AG04449 (cell line): Measurements from ENCODE around the gene KRTAP3-2.
A peak's percentile ranks its signal among the peaks of the same experiment; 100 is the strongest.

ENCODE experiments used
- CTCF ChIA-PET: fragments of 350-600 bp; formaldehyde crosslinking; extraction: SDS; loops from one replicate; lab custom pipeline; 2021; ENCODE audit warnings: antibody characterized with exemption; lab: Yijun Ruan, JAX
- POLR2A ChIA-PET: fragments of 400-600, 350-600 bp; formaldehyde crosslinking; extraction: SDS; loops from one replicate; lab custom pipeline; 2020; ENCODE audit warnings: antibody characterized with exemption, inconsistent platforms; lab: Yijun Ruan, JAX
- DNase-seq: peaks from one replicate; pipeline ENCODE4 v3.0.0-alpha.2; 2010; ENCODE audit warnings: low read depth, low spot score
- H3K4me3 ChIP-seq: 2 replicates; pipeline ENCODE4 v1.5.1; 2011; ENCODE audit warnings: low read depth, mild to moderate bottlenecking, control low read depth, low read length
- CTCF ChIP-seq: IDR thresholded peaks from one replicate; pipeline ENCODE4 v1.5.1; 2011; ENCODE audit warnings: mild to moderate bottlenecking, moderate library complexity, low read length, control low read depth, inconsistent platforms; ENCODE audit not compliant: insufficient read depth; ENCODE audit errors: missing control alignments

KRTAP3-2 gene

GRCh38 chr17:41029633-41030245 is 30.0 kb upstream of the KRTAP3-2 start, which contains the start of gene KRTAP1-4:
KRTAP1-4 (minus strand) TSS chr17:41030195; CDS start chr17:41030078, 117 bp downstream.
- ChIA-PET CTCF (interaction anchor here (1.1 to 2.1 kb wide), 6 partner anchors 9 to 519 kb away, joined by 4 to 10 read pairs (median 4); no protein-coding TSS in a partner anchor), POLR2A (no interaction called here)
- TF ChIP-seq CTCF = no peak
- no peak for DNase-seq
- H3K4me3 ChIP-seq = no peak within 1 kb of the TSS

GRCh38 chr17:41026715-41027471 is 27.2 kb upstream of the KRTAP3-2 start, which contains the start of gene KRTAP1-5:
KRTAP1-5 (minus strand) TSS chr17:41027208; CDS start chr17:41027155, 53 bp downstream.
- POLR2A ChIA-PET = interaction anchor here (1.1 to 1.5 kb wide), 2 partner anchors 10 to 469 kb away, joined by 3 read pairs; no protein-coding TSS in a partner anchor

GRCh38 chr17:41024697-41025096 is 25.0 kb upstream of the KRTAP3-2 start:
- ChIA-PET POLR2A (no interaction called here), CTCF (interaction anchor here (0.9 to 1.5 kb wide), 4 partner anchors 9 to 524 kb away, joined by 3 to 6 read pairs (median 3); no protein-coding TSS in a partner anchor)
- DNase-seq = peak; percentile 51
- H3K4me3 ChIP-seq = no peak overlapping the region
- TF ChIP-seq CTCF = no peak

More at GRCh38 chr17:41026715-41027471, 27.2 kb upstream of the KRTAP3-2 start, which contains the start of gene KRTAP1-5:
- DNase-seq = peak; percentile 77
- CTCF ChIA-PET = interaction anchor here (0.7 to 1.7 kb wide), 5 partner anchors 9 to 522 kb away, joined by 3 to 4 read pairs (median 3); no protein-coding TSS in a partner anchor
- TF ChIP-seq CTCF = no peak
- peak within 1 kb of the TSS; percentile 7; the same call in 1 of the 2 replicates for H3K4me3 ChIP-seq

- DNase-seq = no peak
- POLR2A ChIA-PET = no interaction called here
- CTCF ChIA-PET = interaction anchor here (0.8 to 1.5 kb wide), 4 partner anchors 9 to 528 kb away, joined by 3 to 5 read pairs (median 4); no protein-coding TSS in a partner anchor
- TF ChIP-seq CTCF = no peak
- H3K4me3 ChIP-seq = no peak overlapping the region
These were observed 20.6 kb upstream of the KRTAP3-2 start for GRCh38 chr17:41020336-41020735.

- no peak overlapping the region for H3K4me3 ChIP-seq
- POLR2A ChIA-PET = no interaction called here
- no peak for DNase-seq
- CTCF ChIA-PET = interaction anchor here (0.9 to 2.0 kb wide), 3 partner anchors 9 to 529 kb away, joined by 3 to 6 read pairs (median 4); no protein-coding TSS in a partner anchor
- TF ChIP-seq CTCF = no peak
These were observed 19.7 kb upstream of the KRTAP3-2 start for GRCh38 chr17:41019415-41019814.

GRCh38 chr17:41018541-41018940 is 18.8 kb upstream of the KRTAP3-2 start:
- no peak for DNase-seq
- H3K4me3 ChIP-seq = no peak overlapping the region
- no peak for TF ChIP-seq CTCF
- CTCF ChIA-PET = interaction anchor here (1.5 to 2.0 kb wide), 2 partner anchors 10 kb away, joined by 5 to 6 read pairs; no protein-coding TSS in a partner anchor
- POLR2A ChIA-PET = no interaction called here
